ENCODE data around the gene GBA3. TPM values are rescaled to one million over a fixed set of nuclear protein-coding genes. Genes with fewer than 3 reads are reported as not detected.

Gene GBA3
- total RNA-seq, 1 donor from 2014 or later: not detected

DNA sequence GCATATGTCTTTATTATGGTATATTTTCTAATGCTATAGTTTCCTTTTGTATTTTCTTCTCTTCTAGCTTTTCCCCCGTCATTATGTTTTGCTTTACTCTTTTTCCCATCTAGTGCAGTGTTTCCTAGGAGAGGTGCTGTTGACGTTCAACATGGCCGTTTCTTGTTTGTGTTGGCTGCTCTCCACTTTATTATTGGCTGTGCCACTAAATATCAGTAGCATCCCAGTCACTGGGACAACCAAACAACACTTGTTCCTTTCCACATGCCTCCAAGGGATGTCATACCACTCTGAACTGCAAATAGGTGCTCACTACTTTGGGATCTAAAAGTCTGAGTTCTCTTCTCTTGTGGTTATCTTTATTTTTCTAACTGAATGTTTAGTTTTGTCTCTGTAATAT, 26.5 kb downstream of the GBA3 start:
- H3K27me3 Mint-ChIP-seq (ENCODE audit: unreplicated experiment): peaks cover 2% of the 10 kb centered on the region
- H3K27ac Mint-ChIP-seq (ENCODE audit: unreplicated experiment): no peak overlapping the region
- no peaks in the 10 kb centered on the region for H3K4me1 Mint-ChIP-seq (ENCODE audit: unreplicated experiment)
- no peaks in the 10 kb centered on the region for H3K36me3 Mint-ChIP-seq (ENCODE audit: low read depth, unreplicated experiment)
- DNase-seq (ENCODE audit: low spot score): no peak
- TF ChIP-seq, protein P1, sequence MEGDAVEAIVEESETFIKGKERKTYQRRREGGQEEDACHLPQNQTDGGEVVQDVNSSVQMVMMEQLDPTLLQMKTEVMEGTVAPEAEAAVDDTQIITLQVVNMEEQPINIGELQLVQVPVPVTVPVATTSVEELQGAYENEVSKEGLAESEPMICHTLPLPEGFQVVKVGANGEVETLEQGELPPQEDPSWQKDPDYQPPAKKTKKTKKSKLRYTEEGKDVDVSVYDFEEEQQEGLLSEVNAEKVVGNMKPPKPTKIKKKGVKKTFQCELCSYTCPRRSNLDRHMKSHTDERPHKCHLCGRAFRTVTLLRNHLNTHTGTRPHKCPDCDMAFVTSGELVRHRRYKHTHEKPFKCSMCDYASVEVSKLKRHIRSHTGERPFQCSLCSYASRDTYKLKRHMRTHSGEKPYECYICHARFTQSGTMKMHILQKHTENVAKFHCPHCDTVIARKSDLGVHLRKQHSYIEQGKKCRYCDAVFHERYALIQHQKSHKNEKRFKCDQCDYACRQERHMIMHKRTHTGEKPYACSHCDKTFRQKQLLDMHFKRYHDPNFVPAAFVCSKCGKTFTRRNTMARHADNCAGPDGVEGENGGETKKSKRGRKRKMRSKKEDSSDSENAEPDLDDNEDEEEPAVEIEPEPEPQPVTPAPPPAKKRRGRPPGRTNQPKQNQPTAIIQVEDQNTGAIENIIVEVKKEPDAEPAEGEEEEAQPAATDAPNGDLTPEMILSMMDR (IDR thresholded peaks at IDR 0.05; ENCODE audit: unreplicated experiment): no peak
- no peaks in the 10 kb centered on the region for H3K9me3 Mint-ChIP-seq (ENCODE audit: unreplicated experiment)
- no peak overlapping the region for H3K4me3 Mint-ChIP-seq (ENCODE audit: unreplicated experiment)

DNA sequence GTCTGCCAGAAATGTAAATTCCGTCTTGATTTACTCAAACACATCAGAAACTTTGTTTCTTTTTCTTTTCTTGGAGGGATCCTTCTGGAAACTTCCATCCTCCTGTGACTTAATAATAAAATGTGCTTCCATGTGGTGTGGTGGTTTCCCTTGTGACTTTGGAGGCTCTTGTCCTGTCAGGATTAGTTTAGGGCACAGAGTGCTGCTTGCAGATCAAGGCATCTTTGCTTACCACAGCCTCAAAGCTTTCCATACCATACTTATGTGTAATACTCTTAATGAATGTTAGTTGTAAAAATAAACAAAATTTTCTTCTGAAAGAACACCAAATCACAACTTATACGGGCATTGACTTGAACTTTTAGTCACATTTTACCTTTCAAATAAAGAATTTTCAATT, 27.4 kb downstream of the GBA3 start:
- TF ChIP-seq, protein P1 (IDR thresholded peaks at IDR 0.05; ENCODE audit: unreplicated experiment): no peak
- Mint-ChIP-seq H3K36me3 (ENCODE audit: low read depth, unreplicated experiment) (no peaks in the 10 kb centered on the region), H3K4me3 (ENCODE audit: unreplicated experiment) (no peak overlapping the region), H3K27ac (ENCODE audit: unreplicated experiment) (no peak overlapping the region), H3K9me3 (ENCODE audit: unreplicated experiment) (no peaks in the 10 kb centered on the region), H3K27me3 (ENCODE audit: unreplicated experiment) (peaks cover 2% of the 10 kb centered on the region), H3K4me1 (ENCODE audit: unreplicated experiment) (no peaks in the 10 kb centered on the region)
- no peak for DNase-seq (ENCODE audit: low spot score)

GRCh38 chr4:22721204-22721603, 28.5 kb downstream of the GBA3 start:
- no peak for DNase-seq (ENCODE audit: low spot score)
- Mint-ChIP-seq H3K9me3 (ENCODE audit: unreplicated experiment) (no peaks in the 10 kb centered on the region), H3K4me1 (ENCODE audit: unreplicated experiment) (no peaks in the 10 kb centered on the region)

GRCh38 chr4:22730021-22730420, 37.3 kb downstream of the GBA3 start:
- H3K4me1 Mint-ChIP-seq (ENCODE audit: unreplicated experiment): peaks cover 2% of the 10 kb centered on the region
- H3K9me3 Mint-ChIP-seq (ENCODE audit: unreplicated experiment): no peaks in the 10 kb centered on the region
- no peak overlapping the region for H3K27ac Mint-ChIP-seq (ENCODE audit: unreplicated experiment)
- DNase-seq (ENCODE audit: low spot score): no peak
- no peak overlapping the region for H3K4me3 Mint-ChIP-seq (ENCODE audit: unreplicated experiment)
- no peaks in the 10 kb centered on the region for H3K27me3 Mint-ChIP-seq (ENCODE audit: unreplicated experiment)
- no peaks in the 10 kb centered on the region for H3K36me3 Mint-ChIP-seq (ENCODE audit: low read depth, unreplicated experiment)
- TF ChIP-seq, protein P1 (IDR thresholded peaks at IDR 0.05; ENCODE audit: unreplicated experiment): no peak

More at GRCh38 chr4:22721204-22721603, 28.5 kb downstream of the GBA3 start:
- TF ChIP-seq, protein P1 (IDR thresholded peaks at IDR 0.05; ENCODE audit: unreplicated experiment): no peak
- Mint-ChIP-seq H3K27me3 (ENCODE audit: unreplicated experiment) (peaks cover 2% of the 10 kb centered on the region), H3K36me3 (ENCODE audit: low read depth, unreplicated experiment) (no peaks in the 10 kb centered on the region), H3K27ac (ENCODE audit: unreplicated experiment) (no peak overlapping the region), H3K4me3 (ENCODE audit: unreplicated experiment) (no peak overlapping the region)

GRCh38 chr4:22733816-22734215, 41.1 kb downstream of the GBA3 start:
- H3K4me1 Mint-ChIP-seq (ENCODE audit: unreplicated experiment): no peaks in the 10 kb centered on the region
- H3K36me3 Mint-ChIP-seq (ENCODE audit: low read depth, unreplicated experiment): no peaks in the 10 kb centered on the region
- H3K27ac Mint-ChIP-seq (ENCODE audit: unreplicated experiment): no peak overlapping the region
- H3K4me3 Mint-ChIP-seq (ENCODE audit: unreplicated experiment): no peak overlapping the region
- no peak for DNase-seq (ENCODE audit: low spot score)
- no peaks in the 10 kb centered on the region for H3K9me3 Mint-ChIP-seq (ENCODE audit: unreplicated experiment)
- TF ChIP-seq, protein P1 (IDR thresholded peaks at IDR 0.05; ENCODE audit: unreplicated experiment): no peak
- H3K27me3 Mint-ChIP-seq (ENCODE audit: unreplicated experiment): no peaks in the 10 kb centered on the region
